ENCODE measurements around the gene DSTYK. TPM values are rescaled to one million over a fixed set of nuclear protein-coding genes. Genes with fewer than 3 reads are reported as not detected.

DSTYK gene
- total and polyA plus RNA-seq, 2 experiments from 2014 or later = 6.1 to 10.7 TPM

- TF ChIP-seq ETS1 (IDR thresholded peaks at IDR 0.05) = no peak
- TF ChIP-seq ZNF331 (CRISPR knock-in tag; IDR thresholded peaks at IDR 0.05; ENCODE audit: low read depth) = no peak
- TF ChIP-seq EZH2phosphoT487 (IDR thresholded peaks at IDR 0.05; ENCODE audit: unreplicated experiment) = no peak
These were observed 27.6 kb upstream of the DSTYK start (continued) for GRCh38 chr1:205239078-205239477.

GRCh38 chr1:205237526-205238484, 26.3 kb upstream of the DSTYK start:
- Histone ChIP-seq H3K27ac (ENCODE audit: low read depth) (no peak overlapping the region), H3K27me3 (ENCODE audit: insufficient read depth) (no peaks in the 10 kb centered on the region), H3K4me2 (no peak overlapping the region), H3K9me2 (ENCODE audit: insufficient read depth) (no peaks in the 10 kb centered on the region), H3K79me2 (replicated peaks; ENCODE audit: insufficient read depth) (no peaks in the 10 kb centered on the region), H4K20me1 (replicated peaks; ENCODE audit: insufficient read depth) (peaks cover 4% of the 10 kb centered on the region), H3K36me3 (ENCODE audit: insufficient read depth) (no peaks in the 10 kb centered on the region), H3K4me3 (no peak overlapping the region), H2AFZ (no peak overlapping the region), H3K4me1 (ENCODE audit: insufficient read depth) (no peaks in the 10 kb centered on the region), H3F3A (replicated peaks; ENCODE audit: low read depth) (0 out of 2 replicates have a peak, but pooled peaks cover 3% of the 10 kb centered on the region)
- Mint-ChIP-seq H3K36me3 (ENCODE audit: low read depth) (peaks cover 3% of the 10 kb centered on the region; the same call in 1 of the 3 replicates), H3K27me3 (ENCODE audit: insufficient read depth, low read depth, poor library complexity) (no peaks in the 10 kb centered on the region), H3K27ac (no peak overlapping the region), H3K9me3 (no peaks in the 10 kb centered on the region), H3K4me1 (peaks cover 2% of the 10 kb centered on the region; the same call in 1 of the 3 replicates), H3K4me3 (no peak overlapping the region)
- TF ChIP-seq EZH2 (IDR thresholded peaks at IDR 0.05; ENCODE audit: low read depth, unreplicated experiment) = no peak
- TF ChIP-seq ETS1 (IDR thresholded peaks at IDR 0.05) = no peak
- TF ChIP-seq NANOG (IDR thresholded peaks at IDR 0.05; ENCODE audit: borderline replicate concordance) = no peak
- TF ChIP-seq ZNF114 (CRISPR knock-in tag; IDR thresholded peaks at IDR 0.05) = no peak
- TF ChIP-seq JUNB (IDR thresholded peaks at IDR 0.05; ENCODE audit: unreplicated experiment) = no peak
- no peak for TF ChIP-seq EZH2phosphoT487 (IDR thresholded peaks at IDR 0.05; ENCODE audit: unreplicated experiment)
- TF ChIP-seq CTCF (conservative IDR thresholded peaks at IDR 0.05; ENCODE audit: low read depth in 2 of 2) = no peak
- TF ChIP-seq CREB1 (CRISPR knock-in tag; IDR thresholded peaks at IDR 0.05; ENCODE audit: low read depth) = no peak
- TF ChIP-seq REST (IDR thresholded peaks at IDR 0.05; ENCODE audit: unreplicated experiment) = no peak
- no peak for ATAC-seq
- DNase-seq (ENCODE audit: low spot score) = no peak

Data from GM23338 (cell line).